Central memory CD4-positive, alpha-beta T cell (primary cell): Measurements from ENCODE around the gene PPP3R1.

Experiments
- DNase-seq: peaks from one replicate; pipeline ENCODE4 v3.0.0; 2022

The PPP3R1 gene

DNA sequence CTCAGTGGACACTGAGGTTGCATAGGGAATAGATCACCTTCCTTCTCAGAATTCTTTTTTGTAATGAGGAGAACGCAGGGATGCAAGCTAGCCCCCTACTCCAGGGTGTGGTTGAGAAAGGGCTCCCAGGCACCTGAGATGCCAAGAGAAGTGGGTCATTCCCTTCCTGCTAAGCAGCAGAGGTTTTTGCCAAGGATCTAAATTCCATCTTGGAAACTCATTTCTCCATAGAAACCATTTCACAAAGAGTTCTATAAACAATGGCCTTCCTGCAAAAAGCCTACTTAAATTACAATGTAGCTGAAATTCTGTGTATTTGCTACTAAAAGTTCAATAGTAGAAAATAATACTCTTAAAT lies 3.7 kb upstream of the PPP3R1 start:
- DNase-seq, result no peak

- DNase-seq, result peak; percentile 38
These were observed 1.1 kb upstream of the PPP3R1 start for GRCh38 chr2:68253219-68254068.

DNA sequence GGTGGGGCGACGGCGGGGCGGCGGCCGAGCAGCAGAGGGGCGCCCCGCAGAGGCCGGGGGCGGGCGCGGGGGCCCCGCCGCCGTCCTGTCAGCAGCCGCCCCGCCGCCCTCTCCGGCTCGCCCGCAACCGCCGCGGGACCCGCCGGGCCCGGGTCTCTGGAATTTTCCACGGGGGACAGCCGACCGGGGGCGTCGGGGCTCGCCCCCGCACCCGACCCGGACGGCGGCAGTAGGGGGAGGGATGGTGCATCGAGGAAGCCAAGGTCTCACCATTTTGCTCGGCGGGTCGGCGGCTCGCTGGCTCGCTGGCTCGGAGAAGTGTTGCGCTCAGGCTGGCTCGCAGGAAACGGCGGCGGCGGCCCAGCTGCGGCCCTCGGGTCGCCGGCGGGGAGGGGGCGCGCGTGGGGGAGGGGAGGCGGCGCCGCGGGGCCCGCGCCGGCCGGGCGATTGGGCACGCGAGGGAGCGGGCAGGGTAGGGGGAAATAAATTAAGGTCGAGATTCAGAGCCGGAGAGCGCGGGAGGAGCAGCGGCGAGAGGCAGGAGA lies 405 bp downstream of the PPP3R1 start:
- peak; percentile 45 for DNase-seq

DNA sequence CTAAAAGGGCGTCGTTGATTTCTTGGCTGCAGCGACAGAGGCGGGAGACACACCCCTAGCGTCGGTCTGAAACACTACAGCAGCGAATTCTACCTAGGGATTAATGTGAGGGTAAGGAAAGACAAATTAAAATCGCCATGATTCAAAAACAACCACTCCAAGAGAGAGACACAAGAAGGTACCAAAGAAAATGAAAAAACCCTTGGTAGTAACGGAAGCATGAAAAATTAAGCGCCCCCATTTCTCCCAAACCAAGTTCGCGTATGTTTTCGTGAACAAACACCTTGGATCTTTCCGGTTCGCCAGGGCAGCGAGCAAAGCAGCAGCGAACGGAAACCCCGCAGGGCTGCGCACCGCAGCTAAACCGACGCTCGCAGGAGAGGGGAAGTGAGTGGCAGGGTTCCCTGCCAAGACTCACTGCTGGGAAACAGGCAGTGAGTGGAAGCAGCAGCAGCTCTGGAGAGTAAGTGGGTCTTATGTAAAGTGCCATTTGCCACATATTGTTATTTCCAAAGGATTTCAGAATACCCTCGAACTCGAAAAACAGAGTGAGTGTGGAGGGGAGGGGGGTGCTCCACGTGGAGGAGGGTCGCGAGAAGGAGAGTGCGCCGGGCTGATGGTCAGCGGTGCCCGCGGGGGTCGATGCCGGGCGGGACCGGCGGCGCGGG lies 1.0 kb downstream of the PPP3R1 start:
- peak; percentile 84 for DNase-seq

GRCh38 chr2:68250652-68251186 lies 1.6 kb downstream of the PPP3R1 start:
- DNase-seq, result no peak

- no peak for DNase-seq
These were observed 2.1 kb downstream of the PPP3R1 start for GRCh38 chr2:68250196-68250595.

- DNase-seq, result no peak
These were observed 3.5 kb downstream of the PPP3R1 start for GRCh38 chr2:68248806-68249205.

- DNase-seq, result no peak
These were observed 4.0 kb downstream of the PPP3R1 start for GRCh38 chr2:68248361-68248760.

- no peak for DNase-seq
These were observed 5.9 kb downstream of the PPP3R1 start for GRCh38 chr2:68246396-68246795.

DNA sequence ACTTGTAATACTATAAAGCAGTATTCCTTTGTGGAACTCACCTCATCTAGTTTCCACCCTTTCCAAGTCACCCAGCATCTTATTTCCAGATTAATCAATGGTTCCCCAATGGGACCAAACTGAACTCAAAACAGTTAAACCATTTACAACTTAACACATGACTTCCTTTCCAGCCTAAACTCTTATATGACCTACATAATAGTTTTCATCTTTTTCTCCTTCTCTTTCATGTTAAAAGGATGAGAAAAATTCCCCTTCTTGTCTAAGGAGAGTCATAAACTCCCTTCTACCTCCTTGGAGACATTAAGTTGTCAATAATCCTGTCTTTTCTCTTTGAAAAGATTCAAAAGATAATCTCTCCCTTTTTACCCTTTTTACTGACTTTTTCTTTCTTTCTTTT lies 6.7 kb downstream of the PPP3R1 start:
- no peak for DNase-seq

DNA sequence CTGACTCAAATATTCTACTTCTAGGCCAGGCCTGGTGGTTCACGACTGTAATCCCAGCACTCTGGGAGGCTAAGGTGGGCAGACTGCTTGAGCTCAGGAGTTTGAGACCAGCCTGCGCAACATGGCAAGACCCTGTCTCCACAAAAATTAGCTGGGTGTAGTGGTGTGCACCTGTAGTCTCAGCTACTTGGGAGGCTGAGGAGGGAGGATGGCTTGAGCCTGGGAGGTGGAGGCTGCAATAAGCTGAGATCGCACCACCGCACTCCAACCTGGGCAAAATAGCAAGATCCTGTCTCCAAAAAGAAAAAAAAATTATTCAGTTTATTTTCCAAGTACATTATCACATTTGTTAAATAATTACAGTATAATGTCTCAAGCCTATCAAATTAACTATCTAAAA lies 7.3 kb downstream of the PPP3R1 start:
- DNase-seq, result no peak

GRCh38 chr2:68244456-68244855 lies 7.9 kb downstream of the PPP3R1 start:
- no peak for DNase-seq

- DNase-seq, result no peak
These were observed 10.6 kb downstream of the PPP3R1 start for GRCh38 chr2:68241732-68242131.

DNA sequence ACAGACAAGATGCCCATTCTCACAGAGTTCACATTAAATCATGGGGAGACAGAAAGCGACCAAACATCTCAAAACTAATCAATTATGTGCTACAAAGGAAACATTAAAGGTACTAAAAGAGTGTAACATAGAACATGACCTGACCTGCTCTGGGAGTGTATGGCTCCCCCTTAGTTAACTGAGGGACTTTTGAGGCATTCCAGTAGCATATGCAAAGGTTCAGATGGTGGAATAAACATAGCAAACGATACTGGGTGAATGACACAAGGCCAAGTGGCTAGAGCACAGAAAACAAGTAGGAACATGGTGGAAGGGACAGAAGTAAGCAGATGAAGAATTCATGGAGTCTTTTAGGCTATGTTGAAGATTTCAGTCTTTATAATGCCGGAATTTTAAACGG lies 11.9 kb downstream of the PPP3R1 start:
- DNase-seq, result no peak

DNA sequence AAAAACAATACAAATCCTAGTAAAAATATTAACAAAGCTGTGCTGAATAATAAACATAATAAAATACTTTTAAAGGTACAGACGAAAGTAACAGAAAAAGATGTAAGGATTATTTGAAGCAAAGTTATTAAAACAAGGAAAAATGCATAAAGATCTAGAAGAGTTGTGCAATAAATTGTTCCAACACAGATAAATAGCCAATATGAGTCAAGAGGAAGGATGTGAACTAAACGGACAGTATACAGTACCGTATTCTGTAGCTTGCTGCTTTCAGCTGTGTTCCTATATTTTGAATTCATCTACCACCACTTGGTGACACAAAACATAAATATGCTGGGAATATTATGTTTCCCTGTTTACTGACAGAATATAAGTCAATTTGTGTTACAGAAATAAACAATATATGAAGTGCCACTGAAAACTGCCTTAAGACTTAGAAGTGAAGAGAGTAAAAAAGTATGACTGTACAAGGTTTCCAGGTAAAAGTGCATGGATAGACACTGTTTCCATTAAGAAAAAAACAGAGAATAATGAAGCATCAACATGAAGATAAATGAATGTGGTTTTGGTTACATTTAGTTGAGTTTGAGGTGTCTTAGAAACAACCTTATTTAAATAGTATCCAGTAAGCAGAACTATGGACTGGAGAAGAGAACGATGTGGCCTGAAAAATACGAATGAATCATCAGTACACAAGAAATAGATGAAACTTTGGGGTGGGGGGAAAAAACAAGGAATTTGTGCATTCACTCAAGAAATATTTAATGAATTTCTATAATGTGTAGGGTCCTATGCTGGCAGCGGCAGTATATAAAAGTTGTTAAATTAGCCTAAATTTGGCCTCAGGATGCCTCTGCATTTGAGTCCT lies 13.1 kb downstream of the PPP3R1 start:
- DNase-seq, result no peak

GRCh38 chr2:68237976-68238580 lies 14.3 kb downstream of the PPP3R1 start:
- no peak for DNase-seq

- DNase-seq, result no peak
These were observed 14.9 kb downstream of the PPP3R1 start for GRCh38 chr2:68237404-68237803.

- no peak for DNase-seq
These were observed 15.5 kb downstream of the PPP3R1 start for GRCh38 chr2:68236876-68237275.

GRCh38 chr2:68236103-68236734 lies 16.1 kb downstream of the PPP3R1 start:
- no peak for DNase-seq

GRCh38 chr2:68235090-68235489 lies 17.2 kb downstream of the PPP3R1 start:
- no peak for DNase-seq

DNA sequence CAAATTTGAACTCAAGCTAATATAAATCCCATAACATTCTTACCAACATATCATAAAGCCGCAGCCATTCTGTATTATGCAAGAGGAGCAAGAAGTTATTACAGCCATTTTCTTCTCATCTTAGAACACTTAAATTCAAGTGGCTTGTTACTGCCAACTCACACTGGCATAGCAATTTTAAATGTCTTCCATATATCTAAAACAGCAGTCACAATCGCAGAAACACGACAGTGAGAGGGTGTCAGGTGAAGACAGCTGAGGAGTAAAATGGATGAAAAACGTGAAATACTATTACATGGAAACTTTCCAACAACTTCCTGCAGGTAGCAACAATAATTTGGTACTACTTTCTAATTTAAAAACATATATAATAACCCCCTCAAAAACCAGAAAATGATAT lies 17.9 kb downstream of the PPP3R1 start:
- DNase-seq, result no peak

DNA sequence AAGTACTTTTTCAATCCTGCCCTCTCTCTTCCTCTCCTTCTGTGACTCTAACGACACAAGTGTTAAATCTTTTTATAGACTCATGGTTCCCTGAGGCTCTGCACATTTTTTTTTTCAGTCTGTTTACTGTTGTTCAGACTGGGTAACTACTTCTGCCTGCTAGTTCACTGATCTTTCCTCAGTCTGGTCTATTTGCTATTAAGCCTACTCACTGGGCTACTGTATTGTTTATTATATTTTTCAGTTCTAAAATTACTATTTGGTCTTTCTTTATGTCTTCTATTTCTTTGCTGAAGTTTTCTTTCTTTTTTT lies 21.3 kb downstream of the PPP3R1 start:
- DNase-seq, result no peak
